Cerebellar cortex (tissue), 1 donor: Measurements from ENCODE around the gene NINL.
"Not testable (repeated sequence)": the region's sequence is repeated elsewhere in the genome, so short reads cannot be mapped to it uniquely, and the experiment has no call there.

Source experiments
- DNase-seq: peaks from one replicate; pipeline ENCODE4 v3.0.0-alpha.2; 2015; ENCODE audit warnings: low spot score

Gene NINL

GRCh38 chr20:25532971-25533391 is 52.4 kb downstream of the NINL start:
- peak; percentile 78 for DNase-seq

- DNase-seq = peak; percentile 58
Measured at GRCh38 chr20:25532015-25532751, 53.1 kb downstream of the NINL start.

DNA sequence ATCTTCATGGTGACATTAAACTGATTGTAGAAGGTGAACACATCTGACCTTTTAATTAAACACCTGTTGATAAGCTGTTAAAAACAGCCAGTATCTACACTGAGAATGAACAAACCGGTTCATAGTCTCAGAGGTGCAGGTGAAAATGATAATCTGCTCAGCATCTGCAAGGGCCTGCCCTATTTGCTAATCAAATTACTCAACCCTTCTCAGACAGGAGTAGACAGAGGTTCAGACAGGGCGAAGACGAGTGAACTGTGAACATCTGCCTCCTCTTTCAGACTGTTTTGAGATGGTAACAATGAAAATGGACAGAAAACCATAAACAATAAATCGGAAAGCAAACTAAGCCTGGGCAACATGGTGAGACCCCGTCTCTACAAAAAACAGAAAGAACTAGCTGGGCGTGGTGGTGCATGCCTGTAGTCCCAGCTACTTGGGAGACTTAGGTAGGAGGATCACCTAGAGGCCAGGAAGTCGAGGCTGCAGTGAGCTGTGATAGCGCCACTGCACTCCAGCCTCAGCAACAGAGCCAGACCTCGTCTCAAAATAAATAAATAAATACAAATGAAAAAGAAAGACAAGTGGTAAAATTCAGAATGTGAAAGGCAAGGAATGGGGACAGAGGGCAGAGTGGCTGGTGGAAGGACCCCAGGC is 55.9 kb downstream of the NINL start:
- DNase-seq = no peak

GRCh38 chr20:25527949-25528348 is 57.4 kb downstream of the NINL start:
- no peak for DNase-seq

DNA sequence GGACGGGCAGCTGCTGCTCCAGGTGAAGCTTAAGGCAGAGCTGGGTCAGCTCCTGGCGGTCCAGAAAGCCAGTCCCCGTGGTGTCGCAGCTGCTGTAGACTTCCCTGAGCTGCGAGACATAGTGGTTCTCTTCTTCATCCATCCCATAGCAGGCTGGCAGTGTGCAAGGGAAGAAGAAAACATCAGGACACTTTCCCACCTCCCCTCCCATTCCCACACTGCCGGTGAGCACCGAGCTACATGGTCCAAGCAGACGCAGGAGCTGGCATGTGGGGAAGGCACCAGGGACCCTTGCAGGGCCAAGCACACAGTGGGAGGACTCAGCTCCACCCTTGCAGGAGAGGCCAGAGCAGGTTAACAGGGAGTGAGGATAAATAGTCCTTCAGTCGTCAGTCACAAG is 58.9 kb downstream of the NINL start:
- no peak for DNase-seq

DNA sequence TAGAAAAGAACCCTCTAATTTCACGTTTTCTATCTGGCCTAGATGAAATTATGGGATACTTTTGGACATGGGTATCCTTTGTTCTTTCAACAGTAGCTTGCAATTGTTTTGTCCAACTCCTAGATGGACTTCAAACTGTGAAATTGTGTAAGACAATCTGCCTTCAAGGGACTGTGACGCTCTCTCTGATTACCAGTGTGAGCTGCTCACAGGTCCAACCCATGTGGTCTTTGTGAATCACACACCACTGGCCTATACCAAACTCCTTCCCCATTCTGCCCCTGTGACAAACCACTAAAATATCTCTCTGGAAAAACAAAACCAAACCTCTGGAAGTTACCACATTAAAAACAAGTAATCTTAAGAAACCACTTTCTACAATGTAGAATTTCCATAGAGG is 59.5 kb downstream of the NINL start:
- DNase-seq = no peak

DNA sequence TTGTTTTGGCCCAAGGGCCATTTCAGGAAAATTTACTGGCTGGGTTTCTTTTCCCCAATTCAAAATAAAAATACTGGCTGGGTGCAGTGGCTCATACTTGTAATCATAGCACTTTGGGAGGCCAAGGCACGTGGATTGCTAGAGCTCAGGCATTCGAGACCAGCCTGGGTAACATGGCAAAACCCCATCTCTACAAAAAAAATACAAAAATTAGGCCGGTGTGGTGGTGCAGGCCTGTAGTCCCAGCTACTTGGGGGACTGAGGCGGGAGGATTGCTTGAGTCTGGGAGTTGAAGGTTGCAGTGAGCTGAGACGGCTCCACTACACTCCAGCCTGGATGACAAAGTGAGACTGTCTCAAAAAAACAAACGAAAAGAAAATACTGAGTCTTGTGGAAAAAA is 60.0 kb downstream of the NINL start:
- no peak for DNase-seq

GRCh38 chr20:25521382-25521781 is 63.9 kb downstream of the NINL start:
- DNase-seq = no peak

DNA sequence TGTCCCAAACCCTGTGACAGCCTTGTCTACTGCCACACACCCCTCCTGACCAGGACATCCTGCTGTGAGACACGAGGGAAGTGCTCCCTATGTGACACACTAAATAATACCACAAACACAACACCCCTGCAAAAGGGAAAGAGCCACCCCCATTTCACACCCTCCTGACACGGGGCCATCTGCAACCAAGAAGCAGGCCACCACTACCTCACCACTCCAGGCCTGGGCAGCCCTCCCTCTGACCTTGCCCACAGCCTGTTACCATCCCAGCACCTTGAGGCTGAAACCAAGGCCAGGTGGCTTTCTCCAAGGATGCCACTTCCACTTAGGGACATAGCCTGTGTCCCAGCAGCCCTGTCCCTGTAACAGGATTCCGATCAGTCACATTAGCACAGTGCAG is 68.2 kb downstream of the NINL start:
- DNase-seq = no peak

DNA sequence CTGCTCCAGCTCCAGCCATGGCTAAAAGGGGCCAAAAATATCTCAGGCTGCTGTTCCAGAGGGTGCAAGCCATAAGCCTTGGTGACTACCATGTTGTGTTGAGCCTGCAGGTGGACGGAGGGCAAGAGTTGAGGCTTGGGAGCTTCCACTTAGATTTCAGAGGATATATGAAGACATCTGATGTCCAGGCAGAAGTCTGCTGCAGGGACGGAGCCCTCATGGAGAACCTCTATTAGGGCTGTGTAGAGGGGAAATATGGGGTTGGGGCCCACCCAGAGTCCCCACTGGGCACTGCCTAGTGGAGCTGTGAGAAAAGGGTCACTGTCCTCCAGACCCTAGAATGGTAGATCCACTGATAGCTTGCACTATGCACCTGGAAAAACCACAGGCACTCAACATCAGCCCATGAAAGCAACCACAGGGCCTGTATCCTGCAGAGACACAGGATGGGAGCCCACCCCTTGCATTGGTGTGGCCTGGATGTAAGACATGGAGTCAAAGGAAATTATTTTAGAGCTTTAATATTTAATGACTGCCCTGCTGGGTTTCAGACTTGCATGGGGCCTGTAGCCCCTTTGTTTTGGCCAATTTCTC is 70.5 kb downstream of the NINL start:
- DNase-seq = no peak

- no peak for DNase-seq
Measured at GRCh38 chr20:25514195-25514594, 71.1 kb downstream of the NINL start.

GRCh38 chr20:25512709-25513108 is 72.6 kb downstream of the NINL start:
- DNase-seq = no peak

DNA sequence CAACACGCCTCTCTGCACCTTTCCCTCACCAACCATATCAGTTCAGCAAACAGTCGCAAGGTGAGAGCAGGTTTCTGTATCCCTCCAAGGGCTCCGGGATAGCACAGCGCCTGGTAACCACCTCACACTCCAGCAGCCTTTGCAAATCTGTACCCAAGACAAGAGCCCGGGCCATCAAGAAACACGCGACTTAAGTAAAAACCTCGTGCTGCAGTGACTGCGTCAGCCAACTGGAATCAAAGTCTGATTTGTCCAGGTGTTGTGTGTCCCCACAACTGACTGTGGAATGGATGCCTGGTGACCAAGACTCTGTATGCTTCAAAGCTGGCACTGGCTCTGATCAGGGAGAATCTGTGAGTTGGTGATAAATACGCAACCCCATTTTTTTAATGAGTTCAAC is 74.1 kb downstream of the NINL start:
- DNase-seq = no peak

DNA sequence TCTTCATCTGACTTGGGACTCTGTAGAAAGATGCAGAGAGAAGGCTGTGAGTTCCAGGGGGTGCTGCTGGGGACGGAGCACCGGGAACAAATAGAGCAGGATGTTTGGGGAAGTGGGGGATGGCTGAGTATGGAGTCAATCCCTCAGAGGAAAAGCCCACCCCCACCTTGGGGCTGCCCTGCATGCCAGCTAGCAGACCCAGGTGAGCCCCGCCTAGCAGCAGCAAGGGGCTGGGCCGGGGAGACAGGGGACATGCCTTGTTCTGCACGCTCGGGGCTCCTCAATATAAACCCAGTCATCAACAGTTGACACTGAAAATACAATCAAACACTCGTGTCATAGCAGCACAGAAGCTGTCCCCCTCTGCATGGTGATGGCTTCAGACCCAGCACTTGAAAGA is 74.6 kb downstream of the NINL start:
- DNase-seq = no peak

DNA sequence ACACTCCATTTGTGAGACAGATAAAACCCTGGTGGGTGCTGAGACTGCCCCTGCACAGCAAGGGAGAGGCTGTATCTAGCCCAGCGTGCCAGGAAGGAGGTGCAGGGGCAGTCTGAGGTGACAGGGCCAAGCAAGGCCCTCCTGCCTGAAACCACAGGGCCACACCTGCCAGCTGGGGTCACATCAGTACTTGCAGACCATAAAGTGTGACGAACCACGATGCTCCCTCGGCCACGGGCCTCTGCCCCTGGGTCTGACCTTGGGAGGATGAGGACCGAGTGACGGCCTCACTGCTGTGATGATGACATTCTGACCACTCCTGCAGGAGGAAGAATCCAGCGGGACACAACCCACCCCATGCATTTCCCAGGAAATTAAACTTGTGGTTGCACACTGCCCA is 75.1 kb downstream of the NINL start:
- no peak for DNase-seq

- no peak for DNase-seq
Measured at GRCh38 chr20:25509084-25509483, 76.2 kb downstream of the NINL start.

GRCh38 chr20:25508083-25508770 is 77.1 kb downstream of the NINL start:
- DNase-seq = no peak

DNA sequence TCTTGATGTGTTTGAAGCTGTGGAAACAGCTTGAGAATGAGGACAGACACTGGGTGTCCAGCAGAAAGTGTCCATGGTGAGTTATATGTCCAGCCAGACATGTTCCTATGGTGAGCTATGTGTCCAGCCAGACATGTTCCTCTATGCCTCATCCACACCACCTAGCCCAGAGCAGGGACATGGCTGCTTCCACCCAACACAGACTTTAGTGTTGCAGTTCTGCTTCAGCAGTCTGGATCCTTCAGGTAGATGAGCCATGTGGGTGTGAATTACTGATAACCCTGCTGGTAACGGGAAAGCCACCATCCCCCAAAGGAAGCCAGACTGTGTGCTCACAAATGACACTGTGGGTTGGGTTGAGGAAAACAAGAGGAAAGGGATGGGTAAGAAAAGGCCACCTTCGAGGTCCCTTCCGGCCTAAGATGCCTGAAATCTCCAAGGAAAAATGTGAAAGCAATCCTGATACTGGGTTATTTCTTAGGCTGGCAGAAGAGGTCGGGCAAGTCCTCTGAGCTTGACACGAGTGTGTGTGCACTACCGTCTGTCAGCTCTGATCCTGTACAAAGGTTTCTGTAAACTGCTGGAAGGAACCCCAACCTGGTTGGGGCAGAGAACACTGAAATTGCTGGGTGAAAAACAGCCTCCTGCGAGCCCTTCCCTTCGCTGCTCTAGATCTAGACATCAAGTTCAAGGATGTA is 77.8 kb downstream of the NINL start:
- DNase-seq = no peak

DNA sequence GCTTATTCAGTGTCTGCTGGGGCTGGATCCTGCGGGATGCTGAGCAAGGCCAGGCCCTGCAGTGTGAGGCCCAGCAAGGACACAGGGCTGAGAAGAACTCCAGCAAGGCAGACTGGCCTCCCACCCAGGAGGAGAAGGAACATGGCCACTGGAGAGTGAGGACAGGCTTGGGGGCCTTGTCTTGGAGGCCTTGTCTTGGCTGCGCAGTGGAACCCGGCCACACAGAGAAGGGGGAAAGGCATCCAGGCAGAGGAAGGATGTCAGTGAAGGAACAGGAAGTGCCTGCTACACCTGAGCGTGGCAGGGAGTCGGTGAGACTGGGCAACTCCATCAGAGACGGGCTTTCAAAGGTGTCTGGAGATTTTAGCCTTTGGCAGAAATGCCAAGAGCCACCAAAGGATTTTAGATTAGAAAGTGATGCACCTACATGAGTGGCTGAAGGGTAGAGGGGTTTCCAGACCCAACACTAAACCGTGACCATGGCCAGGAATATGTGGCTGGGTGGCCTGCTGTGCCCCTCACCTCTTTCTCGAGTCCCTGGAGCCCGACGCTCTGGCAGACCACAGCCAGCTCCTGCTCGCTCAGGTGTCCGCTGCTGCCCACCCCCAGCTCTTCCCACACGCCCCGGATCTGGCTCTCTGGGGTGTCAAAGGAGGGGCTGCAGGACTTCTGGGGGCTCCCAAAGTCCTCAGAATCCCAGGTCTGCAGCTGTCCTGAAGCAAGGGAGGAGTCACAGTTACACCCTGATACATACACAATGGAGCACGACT is 80.8 kb downstream of the NINL start:
- no peak for DNase-seq

GRCh38 chr20:25503936-25504335 is 81.4 kb downstream of the NINL start:
- no peak for DNase-seq

DNA sequence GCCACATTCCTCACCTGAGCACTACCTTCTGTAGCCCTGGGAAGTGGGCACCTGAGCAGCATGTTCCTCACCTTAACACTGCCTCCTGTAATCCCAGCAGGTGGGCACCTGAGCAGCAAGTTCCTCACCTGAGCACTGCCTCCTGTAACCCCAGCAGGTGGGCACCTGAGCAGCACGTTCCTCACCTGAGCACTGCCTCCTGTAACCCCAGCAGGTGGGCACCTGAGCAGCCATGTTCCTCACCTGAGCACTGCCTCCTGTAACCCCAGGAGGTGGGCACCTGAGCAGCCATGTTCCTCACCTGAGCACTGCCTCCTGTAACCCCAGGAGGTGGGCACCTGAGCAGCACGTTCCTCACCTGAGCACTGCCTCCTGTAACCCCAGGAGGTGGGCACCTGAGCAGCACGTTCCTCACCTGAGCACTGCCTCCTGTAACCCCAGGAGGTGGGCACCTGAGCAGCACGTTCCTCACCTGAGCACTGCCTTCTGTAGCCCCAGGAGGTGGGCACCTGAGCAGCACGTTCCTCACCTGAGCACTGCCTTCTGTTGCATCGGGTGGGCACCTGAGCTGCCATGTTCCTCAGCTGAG is 82.2 kb downstream of the NINL start:
- not testable (repeated sequence) for DNase-seq
